Osteoblast (primary cell): ENCODE data around the gene HPCAL1. TPM values are rescaled to one million over a fixed set of nuclear protein-coding genes. Genes with fewer than 3 reads are reported as not detected.

Experiments
- DNase-seq: peaks from one replicate; pipeline ENCODE4 v3.0.0; 2011; ENCODE audit warnings: low spot score, mixed read lengths; ENCODE audit not compliant: insufficient read length; ENCODE audit errors: missing footprints
- H2AFZ ChIP-seq: 2 replicates; pipeline ENCODE4 v1.6.0; 2011; ENCODE audit warnings: mild to moderate bottlenecking, low read length
- H3K27ac ChIP-seq: 2 replicates; pipeline ENCODE4 v1.5.1; 2011; ENCODE audit warnings: mild to moderate bottlenecking, low read depth, low read length, moderate library complexity
- H3K27me3 ChIP-seq: 2 replicates; pipeline ENCODE4 v1.6.0; 2012; ENCODE audit warnings: mild to moderate bottlenecking, control low read depth, inconsistent platforms, low read length, moderate library complexity; ENCODE audit not compliant: insufficient read depth
- H3K36me3 ChIP-seq: 2 replicates; pipeline ENCODE4 v1.5.1; 2011; ENCODE audit warnings: mild to moderate bottlenecking, low read length, control low read depth, moderate library complexity; ENCODE audit not compliant: insufficient read depth
- H3K4me1 ChIP-seq: 2 replicates; pipeline ENCODE4 v1.5.1; 2011; ENCODE audit warnings: mild to moderate bottlenecking, low read length, control low read depth, moderate library complexity; ENCODE audit not compliant: insufficient read depth
- H3K4me2 ChIP-seq: 2 replicates; pipeline ENCODE4 v1.6.0; 2011; ENCODE audit warnings: mild to moderate bottlenecking, low read length; ENCODE audit not compliant: insufficient read depth
- H3K4me3 ChIP-seq: fragments of 200-600 bp; sonication (generic); 3 replicates; pipeline ENCODE4 v1.5.1; 2012; ENCODE audit warnings: mild to moderate bottlenecking, low read length, inconsistent platforms; ENCODE audit not compliant: insufficient read depth
- H3K79me2 ChIP-seq: 2 replicates; pipeline ENCODE4 v1.6.0; 2012; ENCODE audit warnings: mild to moderate bottlenecking, low read length, control low read depth, inconsistent platforms; ENCODE audit not compliant: insufficient read depth
- H3K9me3 ChIP-seq: 2 replicates; pipeline ENCODE4 v1.5.1; 2011; ENCODE audit warnings: low read depth, low read length, control low read depth
- H4K20me1 ChIP-seq: 2 replicates; pipeline ENCODE4 v1.6.0; 2012; ENCODE audit warnings: mild to moderate bottlenecking, low read length, control low read depth; ENCODE audit not compliant: insufficient read depth
- CTCF ChIP-seq: IDR thresholded peaks from 2 replicates; pipeline ENCODE4 v1.5.1; 2011; ENCODE audit warnings: mild to moderate bottlenecking, low read depth, low read length, moderate library complexity; ENCODE audit errors: extremely low read depth
- total RNA-seq: library from RNA; depleted of rRNA; stranded (reverse); fragments of >200 nt; gene quantifications from 2 replicates; pipeline ENCODE4 v1.2.3, GENCODE V29; 2012

Gene HPCAL1
- total RNA-seq, 1 donor, result 57.2 TPM

- peaks cover 46% of the 10 kb centered on the region for H4K20me1 ChIP-seq
- no peak for DNase-seq
- peaks cover 50% of the 10 kb centered on the region for H3K4me1 ChIP-seq
- no peak overlapping the region for H3K27ac ChIP-seq
- no peak overlapping the region for H3K4me3 ChIP-seq
- H3K27me3 ChIP-seq, result no peaks in the 10 kb centered on the region
- no peaks in the 10 kb centered on the region for H3K9me3 ChIP-seq
- no peak for TF ChIP-seq CTCF
- H3K79me2 ChIP-seq, result peaks cover 98% of the 10 kb centered on the region
- no peak overlapping the region for H3K4me2 ChIP-seq
- H2AFZ ChIP-seq, result no peak overlapping the region
- no peaks in the 10 kb centered on the region for H3K36me3 ChIP-seq
Measured at GRCh38 chr2:10329580-10329879, 26.8 kb downstream of the HPCAL1 start.

GRCh38 chr2:10329880-10330699 is 27.4 kb downstream of the HPCAL1 start:
- H3K4me1 ChIP-seq, result peaks cover 50% of the 10 kb centered on the region
- peak; percentile 97 for DNase-seq
- TF ChIP-seq CTCF, result no peak
- H3K36me3 ChIP-seq, result no peaks in the 10 kb centered on the region
- peaks cover 46% of the 10 kb centered on the region for H4K20me1 ChIP-seq
- no peak overlapping the region for H2AFZ ChIP-seq
- H3K4me3 ChIP-seq, result peak overlapping the region; percentile 17
- H3K4me2 ChIP-seq, result peak overlapping the region; percentile 70
- H3K27ac ChIP-seq, result peak overlapping the region; percentile 78
- peaks cover 99% of the 10 kb centered on the region for H3K79me2 ChIP-seq
- H3K9me3 ChIP-seq, result no peaks in the 10 kb centered on the region
- no peaks in the 10 kb centered on the region for H3K27me3 ChIP-seq

- no peak overlapping the region for H2AFZ ChIP-seq
- no peaks in the 10 kb centered on the region for H3K9me3 ChIP-seq
- H3K4me2 ChIP-seq, result peak overlapping the region; percentile 70
- H3K4me3 ChIP-seq, result peak overlapping the region; percentile 17
- H3K79me2 ChIP-seq, result peaks cover 99% of the 10 kb centered on the region
- peaks cover 43% of the 10 kb centered on the region for H4K20me1 ChIP-seq
- H3K4me1 ChIP-seq, result peaks cover 50% of the 10 kb centered on the region
- H3K36me3 ChIP-seq, result no peaks in the 10 kb centered on the region
- no peak for DNase-seq
- no peak for TF ChIP-seq CTCF
- peak overlapping the region; percentile 78 for H3K27ac ChIP-seq
- H3K27me3 ChIP-seq, result no peaks in the 10 kb centered on the region
Measured at GRCh38 chr2:10330700-10331026, 28.0 kb downstream of the HPCAL1 start.

- H3K79me2 ChIP-seq, result peaks cover 99% of the 10 kb centered on the region
- peak; percentile 87 for DNase-seq
- no peak overlapping the region for H3K4me3 ChIP-seq
- H3K36me3 ChIP-seq, result no peaks in the 10 kb centered on the region
- no peak overlapping the region for H3K27ac ChIP-seq
- H3K4me1 ChIP-seq, result peaks cover 50% of the 10 kb centered on the region
- no peak overlapping the region for H3K4me2 ChIP-seq
- H3K9me3 ChIP-seq, result no peaks in the 10 kb centered on the region
- TF ChIP-seq CTCF, result no peak
- H4K20me1 ChIP-seq, result peaks cover 38% of the 10 kb centered on the region
- no peak overlapping the region for H2AFZ ChIP-seq
- H3K27me3 ChIP-seq, result no peaks in the 10 kb centered on the region
Measured at GRCh38 chr2:10331027-10331701, 28.5 kb downstream of the HPCAL1 start.
